ENCODE data around the gene PSIP1.

The PSIP1 gene

DNA sequence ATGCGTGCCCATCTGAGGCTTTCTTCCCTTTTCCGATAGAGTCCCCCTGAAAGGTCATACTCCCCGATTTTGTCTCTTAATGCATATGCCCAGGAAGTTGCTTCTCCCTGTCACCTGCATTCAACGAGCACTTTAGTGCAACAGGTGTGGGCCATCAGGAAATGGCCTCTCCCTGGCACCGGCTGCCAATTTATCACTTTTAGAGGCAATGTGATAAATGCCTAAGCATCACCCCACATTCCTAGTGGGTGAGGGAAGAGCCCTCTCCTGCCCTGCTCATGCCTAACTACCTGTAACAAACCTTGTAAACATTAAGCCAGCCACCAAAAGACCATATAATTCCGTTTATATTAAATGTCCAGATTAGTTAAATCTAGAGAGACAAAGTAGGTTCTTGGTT, 89.2 kb downstream of the PSIP1 start:
- Histone ChIP-seq H3K4me3 (ENCODE audit: low read length) (no peak overlapping the region), H3K27me3 (ENCODE audit: control insufficient read depth, insufficient read depth, low read length) (no peaks in the 10 kb centered on the region), H3K36me3 (ENCODE audit: control insufficient read depth, insufficient read depth, low read length) (peaks cover 6% of the 10 kb centered on the region; the same call in 1 of the 2 replicates), H3K4me1 (ENCODE audit: control insufficient read depth, insufficient read depth, low read length) (no peaks in the 10 kb centered on the region; the same call in 1 of the 2 replicates), H3K27ac (ENCODE audit: low read length) (no peak overlapping the region), H3K9me3 (ENCODE audit: control insufficient read depth, insufficient read depth, low read length) (no peaks in the 10 kb centered on the region; the same call in 1 of the 2 replicates)
- WGBS (ENCODE audit: insufficient coverage, insufficient read length): no CpG with 5 or more reads among the region's 6 CpGs
- no peak for DNase-seq (ENCODE audit: low read depth, low spot score)

DNA sequence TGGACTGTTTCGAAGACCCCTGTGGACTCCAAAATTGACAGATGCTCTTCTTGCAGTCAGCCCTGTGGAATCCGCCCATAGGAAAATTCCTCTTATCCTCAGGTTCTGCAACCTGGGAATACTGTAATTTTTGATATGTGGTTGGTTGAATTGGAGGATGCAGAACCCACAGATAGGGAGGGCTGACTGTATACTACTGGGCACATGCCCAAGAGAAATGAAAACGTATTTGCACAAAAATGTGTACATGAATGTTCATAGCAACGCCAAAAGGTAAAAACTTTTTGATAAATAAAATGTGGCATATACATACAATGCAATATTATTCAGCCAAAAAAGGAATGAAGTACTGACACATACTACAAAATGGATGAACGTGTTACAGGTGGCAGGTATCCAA, 90.0 kb downstream of the PSIP1 start:
- Histone ChIP-seq H3K27me3 (ENCODE audit: control insufficient read depth, insufficient read depth, low read length) (no peaks in the 10 kb centered on the region), H3K9me3 (ENCODE audit: control insufficient read depth, insufficient read depth, low read length) (no peaks in the 10 kb centered on the region), H3K36me3 (ENCODE audit: control insufficient read depth, insufficient read depth, low read length) (peaks cover 2% of the 10 kb centered on the region; the same call in 1 of the 2 replicates), H3K27ac (ENCODE audit: low read length) (no peak overlapping the region), H3K4me3 (ENCODE audit: low read length) (no peak overlapping the region), H3K4me1 (ENCODE audit: control insufficient read depth, insufficient read depth, low read length) (no peaks in the 10 kb centered on the region; the same call in 1 of the 2 replicates)
- no peak for DNase-seq (ENCODE audit: low read depth, low spot score)
- WGBS (ENCODE audit: insufficient coverage, insufficient read length): no CpG with 5 or more reads among the region's 5 CpGs

DNA sequence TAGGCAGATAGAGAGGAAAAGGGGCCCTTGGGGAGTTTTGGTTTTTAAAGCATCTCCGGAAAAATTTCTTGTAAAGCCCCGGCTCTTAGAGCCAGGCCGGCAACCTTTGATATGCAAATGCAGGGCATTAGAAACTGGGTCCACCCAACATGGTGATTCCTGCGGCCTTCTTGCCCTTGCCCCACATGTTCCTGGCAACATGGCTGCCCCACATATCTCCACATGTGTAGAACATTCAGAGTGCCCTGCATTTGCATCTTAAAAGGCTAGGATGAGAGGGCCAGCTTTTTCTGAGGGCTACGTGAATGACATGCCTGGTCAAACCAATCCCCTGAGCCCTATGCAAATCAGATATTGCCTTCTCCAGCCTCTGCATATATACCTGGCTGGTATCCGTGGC, 93.1 kb downstream of the PSIP1 start:
- Histone ChIP-seq H3K27me3 (ENCODE audit: control insufficient read depth, insufficient read depth, low read length) (no peaks in the 10 kb centered on the region), H3K27ac (ENCODE audit: low read length) (no peak overlapping the region), H3K9me3 (ENCODE audit: control insufficient read depth, insufficient read depth, low read length) (no peaks in the 10 kb centered on the region), H3K36me3 (ENCODE audit: control insufficient read depth, insufficient read depth, low read length) (no peaks in the 10 kb centered on the region), H3K4me1 (ENCODE audit: control insufficient read depth, insufficient read depth, low read length) (no peaks in the 10 kb centered on the region), H3K4me3 (ENCODE audit: low read length) (no peak overlapping the region)
- DNase-seq (ENCODE audit: low read depth, low spot score): no peak
- WGBS (ENCODE audit: insufficient coverage, insufficient read length): no CpG with 5 or more reads among the region's 6 CpGs

DNA sequence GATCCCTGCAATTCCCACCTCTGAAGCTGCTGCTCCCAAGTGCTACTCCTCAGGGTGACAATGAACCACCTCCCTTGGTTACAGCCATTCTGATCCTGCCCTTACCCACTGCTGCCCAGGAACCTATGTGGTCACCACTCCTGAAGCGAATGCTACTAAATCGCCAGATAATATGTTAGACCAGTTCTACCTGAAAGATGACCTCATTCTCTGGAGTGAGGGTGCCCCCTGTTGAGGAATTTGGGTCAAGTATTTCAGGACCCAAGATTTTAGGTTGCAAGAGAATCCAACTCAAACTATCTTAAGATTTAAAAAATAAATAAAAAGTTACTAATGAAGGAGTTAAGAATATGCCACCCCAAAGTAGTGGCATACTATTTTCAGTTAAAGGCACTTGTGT, 93.9 kb downstream of the PSIP1 start:
- Histone ChIP-seq H3K27me3 (ENCODE audit: control insufficient read depth, insufficient read depth, low read length) (no peaks in the 10 kb centered on the region), H3K4me1 (ENCODE audit: control insufficient read depth, insufficient read depth, low read length) (no peaks in the 10 kb centered on the region), H3K4me3 (ENCODE audit: low read length) (no peak overlapping the region), H3K27ac (ENCODE audit: low read length) (no peak overlapping the region), H3K9me3 (ENCODE audit: control insufficient read depth, insufficient read depth, low read length) (no peaks in the 10 kb centered on the region), H3K36me3 (ENCODE audit: control insufficient read depth, insufficient read depth, low read length) (no peaks in the 10 kb centered on the region)
- WGBS (ENCODE audit: insufficient coverage, insufficient read length): no CpG with 5 or more reads among the region's 2 CpGs
- DNase-seq (ENCODE audit: low read depth, low spot score): no peak

Measured in iPS DF 6.9 (cell line).